ENCODE measurements around the gene OR1F1. TPM values are rescaled to one million over a fixed set of nuclear protein-coding genes. Genes with fewer than 3 reads are reported as not detected.
A peak's percentile ranks its signal among the peaks of the same experiment; 100 is the strongest.

The OR1F1 gene
- total and polyA plus RNA-seq, 9 of the 15 experiments (the other 6 are each of a cell fraction or from before 2014, with no cell fraction given): 0.15 to 0.61 (median 0.35) TPM; not detected in 3

- TF ChIP-seq ZNF449 (CRISPR knock-in tag; IDR thresholded peaks at IDR 0.05): no peak
- peak; percentile 23 for TF ChIP-seq PRDM10 (IDR thresholded peaks at IDR 0.05; ENCODE audit: partially characterized antibody)
- no peak for TF ChIP-seq FUS (optimal IDR thresholded peaks at IDR 0.05; ENCODE audit: low read depth, low read length)
- 0 out of 2 replicates have a peak, but pooled peaks have one; percentile 26 for TF ChIP-seq SOX6 (IDR thresholded peaks at IDR 0.05)
- peak; percentile 87 for TF ChIP-seq ETS1 (conservative IDR thresholded peaks at IDR 0.05; ENCODE audit: control insufficient read depth, low read depth, low read length)
- no peak for TF ChIP-seq FOXM1 (IDR thresholded peaks at IDR 0.05; ENCODE audit: low read depth)
- TF ChIP-seq FOXM1 (CRISPR knock-in tag; IDR thresholded peaks at IDR 0.05; ENCODE audit: low read depth): 0 out of 2 replicates have a peak, but pooled peaks have one; percentile 31
- peak; percentile 50; the same call in 1 of the 2 replicates for TF ChIP-seq ZNF431 (CRISPR knock-in tag; IDR thresholded peaks at IDR 0.05)
- TF ChIP-seq TRIM28 (IDR thresholded peaks at IDR 0.05): no peak
- peak; percentile 20; the same call in 1 of the 2 replicates for TF ChIP-seq VEZF1 (CRISPR knock-in tag; IDR thresholded peaks at IDR 0.05)
- no peak for TF ChIP-seq HMG20B (CRISPR knock-in tag; IDR thresholded peaks at IDR 0.05)
- TF ChIP-seq MAZ (CRISPR knock-in tag; conservative IDR thresholded peaks at IDR 0.05 in 1 of 2, IDR thresholded peaks at IDR 0.05 in 1 of 2): peak in 1 of 2 experiments; percentile 13; a peak in 1 of 4 replicates
- no peak; the same call in 1 of the 2 replicates for TF ChIP-seq ELF1 (tag; IDR thresholded peaks at IDR 0.05)
- no peak for TF ChIP-seq HNRNPUL1 (IDR thresholded peaks at IDR 0.05; ENCODE audit: low read length)
- TF ChIP-seq CHD2 (IDR thresholded peaks at IDR 0.05; ENCODE audit: low read depth, low read length): peak; percentile 61
- TF ChIP-seq KAT8 (IDR thresholded peaks at IDR 0.05; ENCODE audit: low read depth): no peak
- TF ChIP-seq ESRRB (CRISPR knock-in tag; IDR thresholded peaks at IDR 0.05; ENCODE audit: borderline replicate concordance): no peak
- TF ChIP-seq NFIC (IDR thresholded peaks at IDR 0.05): peak; percentile 68
- TF ChIP-seq SREBF2 (CRISPR knock-in tag; IDR thresholded peaks at IDR 0.05): 0 out of 2 replicates have a peak, but pooled peaks have one; percentile 62
- peak; percentile 36; the same call in 1 of the 2 replicates for TF ChIP-seq EP400 (IDR thresholded peaks at IDR 0.05)
These were observed 1.2 kb downstream of the OR1F1 start (continued) for GRCh38 chr16:3188925-3189825.
